ENCODE data around the gene PPP2R3B. TPM values are rescaled to one million over a fixed set of nuclear protein-coding genes. Genes with fewer than 3 reads are reported as not detected.

The PPP2R3B gene
- total and polyA plus RNA-seq, 2 of the 13 experiments (the other 11 are each of a cell fraction or from before 2014, with no cell fraction given) = 17.0 to 21.4 TPM

DNA sequence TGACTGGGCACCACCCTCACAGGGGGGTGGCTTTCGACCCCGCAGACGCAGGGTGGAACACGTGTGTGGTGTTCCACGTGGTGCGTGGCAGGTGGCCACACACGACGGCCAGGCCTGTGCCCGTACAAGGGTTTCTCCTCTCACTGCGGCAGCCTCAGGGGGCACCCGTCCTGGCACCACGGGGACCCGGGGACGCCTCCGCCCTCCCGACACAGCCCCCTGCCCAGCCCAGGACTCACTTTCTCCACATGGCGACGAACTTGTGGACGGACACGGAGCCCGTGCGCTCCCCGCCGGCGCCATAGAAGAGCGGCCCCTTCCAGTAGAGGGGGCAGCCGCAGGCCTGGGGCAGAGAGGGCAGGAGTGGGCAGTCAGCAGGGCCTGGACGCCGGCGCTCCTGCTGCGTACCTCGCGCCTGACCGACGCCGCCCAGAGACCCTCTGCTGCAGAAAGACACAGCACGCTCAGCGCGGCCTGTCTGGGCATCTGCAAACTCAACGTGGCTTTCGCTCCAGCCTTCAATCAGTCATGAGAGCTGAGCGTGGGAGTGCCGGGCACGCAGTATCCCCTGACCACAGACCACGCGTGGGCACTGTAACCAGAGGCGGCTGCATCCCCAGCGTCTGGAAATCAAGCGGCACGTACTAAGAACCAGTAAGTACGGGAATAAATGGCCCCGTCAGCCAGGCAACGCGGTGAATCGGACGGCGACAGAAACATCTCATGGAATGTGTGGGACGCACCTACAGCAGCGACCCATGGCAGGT, 39.2 kb downstream of the PPP2R3B start (continued):
- TF ChIP-seq, protein P1, sequence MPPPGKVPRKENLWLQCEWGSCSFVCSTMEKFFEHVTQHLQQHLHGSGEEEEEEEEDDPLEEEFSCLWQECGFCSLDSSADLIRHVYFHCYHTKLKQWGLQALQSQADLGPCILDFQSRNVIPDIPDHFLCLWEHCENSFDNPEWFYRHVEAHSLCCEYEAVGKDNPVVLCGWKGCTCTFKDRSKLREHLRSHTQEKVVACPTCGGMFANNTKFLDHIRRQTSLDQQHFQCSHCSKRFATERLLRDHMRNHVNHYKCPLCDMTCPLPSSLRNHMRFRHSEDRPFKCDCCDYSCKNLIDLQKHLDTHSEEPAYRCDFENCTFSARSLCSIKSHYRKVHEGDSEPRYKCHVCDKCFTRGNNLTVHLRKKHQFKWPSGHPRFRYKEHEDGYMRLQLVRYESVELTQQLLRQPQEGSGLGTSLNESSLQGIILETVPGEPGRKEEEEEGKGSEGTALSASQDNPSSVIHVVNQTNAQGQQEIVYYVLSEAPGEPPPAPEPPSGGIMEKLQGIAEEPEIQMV (CRISPR knock-in tag; IDR thresholded peaks at IDR 0.05; ENCODE audit: low read depth) = no peak
- no peak for TF ChIP-seq PAX8 (CRISPR knock-in tag; IDR thresholded peaks at IDR 0.05; ENCODE audit: borderline replicate concordance)
- no peak for TF ChIP-seq ZNF713 (CRISPR knock-in tag; IDR thresholded peaks at IDR 0.05)
- TF ChIP-seq MAFK (conservative IDR thresholded peaks at IDR 0.05 in 1 of 2, IDR thresholded peaks at IDR 0.05 in 1 of 2; ENCODE audit: low read length in 2 of 2) = no peak
- no peak for TF ChIP-seq ZNF101 (CRISPR knock-in tag; IDR thresholded peaks at IDR 0.05; ENCODE audit: borderline replicate concordance, low read depth)
- TF ChIP-seq PRDM10 (CRISPR knock-in tag; IDR thresholded peaks at IDR 0.05; ENCODE audit: low read depth) = no peak
- TF ChIP-seq ZNF451 (CRISPR knock-in tag; IDR thresholded peaks at IDR 0.05) = no peak

All from HepG2 (cell line).